ENCODE data around the gene AGAP6.
"Not testable (repeated sequence)": the region's sequence is repeated elsewhere in the genome, so short reads cannot be mapped to it uniquely, and the experiment has no call there.

AGAP6 gene

GRCh38 chr10:49977756-49978155 is 10.4 kb upstream of the AGAP6 start:
- not testable (repeated sequence) for H3K4me1 ChIP-seq (ENCODE audit: control insufficient read depth, insufficient read depth, low read length); H3K9me3 ChIP-seq (ENCODE audit: control insufficient read depth, insufficient read depth, low read depth, low read length); H3K4me3 ChIP-seq (ENCODE audit: low read depth, low read length); H3K27ac ChIP-seq (ENCODE audit: low read depth, low read length); H3K27me3 ChIP-seq (ENCODE audit: control insufficient read depth, insufficient read depth, low read length); H3K36me3 ChIP-seq (ENCODE audit: control insufficient read depth, insufficient read depth, low read length); H3K9ac ChIP-seq (ENCODE audit: low read length)

GRCh38 chr10:49987207-49987606 is 999 bp upstream of the AGAP6 start:
- not testable (repeated sequence) for H3K9me3 ChIP-seq (ENCODE audit: control insufficient read depth, insufficient read depth, low read depth, low read length); H3K4me1 ChIP-seq (ENCODE audit: control insufficient read depth, insufficient read depth, low read length); H3K27ac ChIP-seq (ENCODE audit: low read depth, low read length); H3K36me3 ChIP-seq (ENCODE audit: control insufficient read depth, insufficient read depth, low read length); H3K9ac ChIP-seq (ENCODE audit: low read length); H3K27me3 ChIP-seq (ENCODE audit: control insufficient read depth, insufficient read depth, low read length); H3K4me3 ChIP-seq (ENCODE audit: low read depth, low read length)

- H3K27me3 ChIP-seq (ENCODE audit: control insufficient read depth, insufficient read depth, low read length); H3K36me3 ChIP-seq (ENCODE audit: control insufficient read depth, insufficient read depth, low read length); H3K9ac ChIP-seq (ENCODE audit: low read length); H3K9me3 ChIP-seq (ENCODE audit: control insufficient read depth, insufficient read depth, low read depth, low read length); H3K27ac ChIP-seq (ENCODE audit: low read depth, low read length); H3K4me1 ChIP-seq (ENCODE audit: control insufficient read depth, insufficient read depth, low read length); H3K4me3 ChIP-seq (ENCODE audit: low read depth, low read length): not testable (repeated sequence)
Measured at GRCh38 chr10:49995321-49995720, 7.1 kb downstream of the AGAP6 start.

GRCh38 chr10:50014024-50014423 is 25.8 kb downstream of the AGAP6 start:
- H3K36me3 ChIP-seq (ENCODE audit: control insufficient read depth, insufficient read depth, low read length); H3K9ac ChIP-seq (ENCODE audit: low read length); H3K27me3 ChIP-seq (ENCODE audit: control insufficient read depth, insufficient read depth, low read length); H3K9me3 ChIP-seq (ENCODE audit: control insufficient read depth, insufficient read depth, low read depth, low read length); H3K27ac ChIP-seq (ENCODE audit: low read depth, low read length); H3K4me3 ChIP-seq (ENCODE audit: low read depth, low read length); H3K4me1 ChIP-seq (ENCODE audit: control insufficient read depth, insufficient read depth, low read length): not testable (repeated sequence)

GRCh38 chr10:50015596-50016220 is 27.5 kb downstream of the AGAP6 start:
- not testable (repeated sequence) for H3K4me3 ChIP-seq (ENCODE audit: low read depth, low read length); H3K36me3 ChIP-seq (ENCODE audit: control insufficient read depth, insufficient read depth, low read length); H3K9me3 ChIP-seq (ENCODE audit: control insufficient read depth, insufficient read depth, low read depth, low read length); H3K27me3 ChIP-seq (ENCODE audit: control insufficient read depth, insufficient read depth, low read length); H3K4me1 ChIP-seq (ENCODE audit: control insufficient read depth, insufficient read depth, low read length); H3K9ac ChIP-seq (ENCODE audit: low read length); H3K27ac ChIP-seq (ENCODE audit: low read depth, low read length)

GRCh38 chr10:50016926-50017325 is 28.7 kb downstream of the AGAP6 start:
- not testable (repeated sequence) for H3K36me3 ChIP-seq (ENCODE audit: control insufficient read depth, insufficient read depth, low read length); H3K4me3 ChIP-seq (ENCODE audit: low read depth, low read length); H3K27me3 ChIP-seq (ENCODE audit: control insufficient read depth, insufficient read depth, low read length); H3K9ac ChIP-seq (ENCODE audit: low read length); H3K9me3 ChIP-seq (ENCODE audit: control insufficient read depth, insufficient read depth, low read depth, low read length); H3K4me1 ChIP-seq (ENCODE audit: control insufficient read depth, insufficient read depth, low read length); H3K27ac ChIP-seq (ENCODE audit: low read depth, low read length)

- not testable (repeated sequence) for H3K9me3 ChIP-seq (ENCODE audit: control insufficient read depth, insufficient read depth, low read depth, low read length); H3K4me1 ChIP-seq (ENCODE audit: control insufficient read depth, insufficient read depth, low read length); H3K4me3 ChIP-seq (ENCODE audit: low read depth, low read length); H3K27me3 ChIP-seq (ENCODE audit: control insufficient read depth, insufficient read depth, low read length); H3K9ac ChIP-seq (ENCODE audit: low read length); H3K27ac ChIP-seq (ENCODE audit: low read depth, low read length); H3K36me3 ChIP-seq (ENCODE audit: control insufficient read depth, insufficient read depth, low read length)
Measured at GRCh38 chr10:50017646-50018045, 29.4 kb downstream of the AGAP6 start.

- not testable (repeated sequence) for H3K27me3 ChIP-seq (ENCODE audit: control insufficient read depth, insufficient read depth, low read length); H3K27ac ChIP-seq (ENCODE audit: low read depth, low read length); H3K4me1 ChIP-seq (ENCODE audit: control insufficient read depth, insufficient read depth, low read length); H3K9me3 ChIP-seq (ENCODE audit: control insufficient read depth, insufficient read depth, low read depth, low read length); H3K36me3 ChIP-seq (ENCODE audit: control insufficient read depth, insufficient read depth, low read length); H3K4me3 ChIP-seq (ENCODE audit: low read depth, low read length); H3K9ac ChIP-seq (ENCODE audit: low read length)
Measured at GRCh38 chr10:50019279-50019678, 31.1 kb downstream of the AGAP6 start.

- not testable (repeated sequence) for H3K9ac ChIP-seq (ENCODE audit: low read length); H3K4me3 ChIP-seq (ENCODE audit: low read depth, low read length); H3K27ac ChIP-seq (ENCODE audit: low read depth, low read length); H3K36me3 ChIP-seq (ENCODE audit: control insufficient read depth, insufficient read depth, low read length); H3K4me1 ChIP-seq (ENCODE audit: control insufficient read depth, insufficient read depth, low read length); H3K27me3 ChIP-seq (ENCODE audit: control insufficient read depth, insufficient read depth, low read length); H3K9me3 ChIP-seq (ENCODE audit: control insufficient read depth, insufficient read depth, low read depth, low read length)
Measured at GRCh38 chr10:50020451-50021024, 32.3 kb downstream of the AGAP6 start.

- Histone ChIP-seq H3K36me3 (ENCODE audit: control insufficient read depth, insufficient read depth, low read length) (no peaks in the 10 kb centered on the region), H3K27ac (ENCODE audit: low read depth, low read length) (no peak overlapping the region), H3K27me3 (ENCODE audit: control insufficient read depth, insufficient read depth, low read length) (no peaks in the 10 kb centered on the region; the same call in 1 of the 2 replicates), H3K9me3 (ENCODE audit: control insufficient read depth, insufficient read depth, low read depth, low read length) (no peaks in the 10 kb centered on the region), H3K4me3 (ENCODE audit: low read depth, low read length) (no peak overlapping the region), H3K4me1 (ENCODE audit: control insufficient read depth, insufficient read depth, low read length) (no peaks in the 10 kb centered on the region), H3K9ac (ENCODE audit: low read length) (no peak overlapping the region)
Measured at GRCh38 chr10:50021646-50022045, 33.4 kb downstream of the AGAP6 start.

GRCh38 chr10:50024716-50025383 is 36.6 kb downstream of the AGAP6 start:
- H3K36me3 ChIP-seq (ENCODE audit: control insufficient read depth, insufficient read depth, low read length); H3K9me3 ChIP-seq (ENCODE audit: control insufficient read depth, insufficient read depth, low read depth, low read length); H3K4me3 ChIP-seq (ENCODE audit: low read depth, low read length); H3K27me3 ChIP-seq (ENCODE audit: control insufficient read depth, insufficient read depth, low read length); H3K4me1 ChIP-seq (ENCODE audit: control insufficient read depth, insufficient read depth, low read length); H3K9ac ChIP-seq (ENCODE audit: low read length); H3K27ac ChIP-seq (ENCODE audit: low read depth, low read length): not testable (repeated sequence)

All from HUES6 (cell line).